T47D (cell line): Measurements from ENCODE around the gene MRPL34.

Experiments
- DNase-seq, 2 experiments: peaks; one replicate each; pipeline versions ENCODE4 v3.0.0 to v3.0.0-alpha.2; 2011 to 2012; ENCODE audit warnings: low read depth in 1 of 2, low spot score in 1 of 2
- JUND ChIP-seq: IDR thresholded peaks from 2 replicates; pipeline ENCODE4 v1.6.1; 2012; ENCODE audit warnings: low read depth
- in situ Hi-C: cut with HindIII; loops from 2 replicates; pipeline ENCODE4 v1.10.0; 2016; ENCODE audit warnings: low sequenced_read_pairs, low pct_unique_long_range_greater_than_20kb

The MRPL34 gene

GRCh38 chr19:17329366-17330261 is 23.9 kb downstream of the MRPL34 start:
- TF ChIP-seq JUND, result no peak
- in situ Hi-C loops, result no loop called here
- no peak for DNase-seq

- no peak for DNase-seq
- in situ Hi-C loops, result no loop called here
- no peak for TF ChIP-seq JUND
Measured at GRCh38 chr19:17330262-17331044, 24.8 kb downstream of the MRPL34 start.

- no peak for DNase-seq
- no peak for TF ChIP-seq JUND
- in situ Hi-C loops, result no loop called here
Measured at GRCh38 chr19:17331045-17331558, 25.4 kb downstream of the MRPL34 start.

GRCh38 chr19:17332360-17332676 is 26.6 kb downstream of the MRPL34 start:
- TF ChIP-seq JUND, result no peak
- in situ Hi-C loops, result no loop called here
- DNase-seq, result no peak

- no peak for TF ChIP-seq JUND
- in situ Hi-C loops, result no loop called here
- peak in 1 of 2 experiments; percentile 92 for DNase-seq
Measured at GRCh38 chr19:17332677-17333581, 27.3 kb downstream of the MRPL34 start.

GRCh38 chr19:17333611-17334413 is 28.1 kb downstream of the MRPL34 start:
- TF ChIP-seq JUND, result no peak
- DNase-seq, result peak in 1 of 2 experiments; percentile 61
- in situ Hi-C loops, result no loop called here

- in situ Hi-C loops, result no loop called here
- TF ChIP-seq JUND, result no peak
- DNase-seq, result peak; percentile 92 to 98
Measured at GRCh38 chr19:17334414-17335409, 29.0 kb downstream of the MRPL34 start, which contains the start of gene ANO8. ANO8 (minus strand) TSS chr19:17334855; CDS start chr19:17334670, 185 bp downstream.

GRCh38 chr19:17335575-17335974 is 29.9 kb downstream of the MRPL34 start:
- in situ Hi-C loops, result no loop called here
- DNase-seq, result no peak
- TF ChIP-seq JUND, result no peak

- in situ Hi-C loops, result no loop called here
- peak; percentile 93 to 98 for DNase-seq
- TF ChIP-seq JUND, result no peak
Measured at GRCh38 chr19:17336872-17337674, 31.4 kb downstream of the MRPL34 start, which contains the start of gene GTPBP3. GTPBP3 (plus strand) TSS chr19:17337553; CDS start chr19:17337612, 59 bp downstream.
